WTC11 (cell line): ENCODE data around the gene ACSS3. TPM values are rescaled to one million over a fixed set of nuclear protein-coding genes. Genes with fewer than 3 reads are reported as not detected.

ENCODE experiments used
- ATAC-seq: fragments of 200-7000 bp; cut with Tn5 transposase; 2 replicates; pipeline ENCODE4 v1.10.0; 2021; ENCODE audit warnings: mild to moderate bottlenecking, moderate library complexity
- CTCF ChIA-PET: fragments of 300-600 bp; sonication (Branson Sonifier 250); formaldehyde crosslinking; loops from one replicate; lab custom pipeline; 2021; ENCODE audit warnings: antibody characterized with exemption; lab: Charles Lee
- POLR2A ChIA-PET: fragments of 350-600 bp; sonication (Branson Sonifier 250); formaldehyde crosslinking; loops from one replicate; lab custom pipeline; 2021; ENCODE audit warnings: antibody characterized with exemption; lab: Charles Lee
- DNase-seq: peaks from one replicate; pipeline ENCODE4 v3.0.0; 2021; ENCODE audit warnings: low spot score
- H3K27ac Mint-ChIP-seq: 2 replicates; pipeline ENCODE4 v1.8.0; 2021; ENCODE audit warnings: mixed read lengths
- H3K27me3 Mint-ChIP-seq: 2 replicates; pipeline ENCODE4 v1.8.0; 2021; ENCODE audit warnings: low read depth, mild to moderate bottlenecking, moderate library complexity, mixed read lengths
- H3K36me3 Mint-ChIP-seq: 2 replicates; pipeline ENCODE4 v1.8.0; 2021; ENCODE audit warnings: mixed read lengths
- H3K4me1 Mint-ChIP-seq: 2 replicates; pipeline ENCODE4 v1.8.0; 2022; ENCODE audit warnings: mixed read lengths
- H3K4me3 Mint-ChIP-seq: 2 replicates; pipeline ENCODE4 v1.8.0; 2021; ENCODE audit warnings: mild to moderate bottlenecking, moderate library complexity, mixed read lengths
- H3K9me3 Mint-ChIP-seq: 2 replicates; pipeline ENCODE4 v1.8.0; 2021; ENCODE audit warnings: mixed read lengths
- AFF4 ChIP-seq: sonication (generic); formaldehyde crosslinking; IDR thresholded peaks from 2 replicates; pipeline ENCODE4 v1.8.1; 2023; ENCODE audit warnings: mild to moderate bottlenecking, missing genetic modification reagents, borderline replicate concordance
- ATF6 ChIP-seq: sonication (generic); formaldehyde crosslinking; IDR thresholded peaks from 2 replicates; pipeline ENCODE4 v1.8.1; 2023; ENCODE audit warnings: mild to moderate bottlenecking, missing genetic modification reagents
- CBFB ChIP-seq: sonication (generic); formaldehyde crosslinking; IDR thresholded peaks from 2 replicates; pipeline ENCODE4 v1.8.1; 2022; ENCODE audit warnings: mild to moderate bottlenecking, low read depth, missing genetic modification reagents
- CTCF ChIP-seq: fragments of 200-600 bp; IDR thresholded peaks from 2 replicates; pipeline ENCODE4 v1.8.0; 2022; ENCODE audit warnings: antibody characterized with exemption
- E2F5 ChIP-seq: sonication (generic); formaldehyde crosslinking; IDR thresholded peaks from 2 replicates; pipeline ENCODE4 v1.8.1; 2022; ENCODE audit warnings: mild to moderate bottlenecking, moderate library complexity, missing genetic modification reagents
- MLX ChIP-seq: sonication (generic); formaldehyde crosslinking; IDR thresholded peaks from 2 replicates; pipeline ENCODE4 v1.8.1; 2023; ENCODE audit warnings: mild to moderate bottlenecking, missing genetic modification reagents, moderate library complexity
- MXD4 ChIP-seq: fragments of 250-450 bp; sonication (Bioruptor Pico); IDR thresholded peaks from 2 replicates; pipeline ENCODE4 v1.8.0; 2021; ENCODE audit warnings: mild to moderate bottlenecking, moderate library complexity, borderline replicate concordance
- NR2C2 ChIP-seq: sonication (generic); formaldehyde crosslinking; IDR thresholded peaks from 2 replicates; pipeline ENCODE4 v1.8.0; 2022; ENCODE audit warnings: mild to moderate bottlenecking, missing genetic modification reagents
- OVOL2 ChIP-seq: fragments of 250-450 bp; sonication (Bioruptor Pico); IDR thresholded peaks from 2 replicates; pipeline ENCODE4 v1.9.0; 2021; ENCODE audit warnings: mild to moderate bottlenecking, borderline replicate concordance
- PRDM15 ChIP-seq: sonication (generic); formaldehyde crosslinking; IDR thresholded peaks from 2 replicates; pipeline ENCODE4 v1.8.0; 2022; ENCODE audit warnings: missing genetic modification reagents
- USF1 ChIP-seq: sonication (generic); formaldehyde crosslinking; IDR thresholded peaks from 2 replicates; pipeline ENCODE4 v1.8.0; 2022; ENCODE audit warnings: mild to moderate bottlenecking, missing genetic modification reagents
- USF2 ChIP-seq: sonication (generic); formaldehyde crosslinking; IDR thresholded peaks from 2 replicates; pipeline ENCODE4 v1.8.1; 2023; ENCODE audit warnings: mild to moderate bottlenecking, missing genetic modification reagents, moderate library complexity
- ZMAT4 ChIP-seq: fragments of 250-450 bp; sonication (Bioruptor Pico); IDR thresholded peaks from 2 replicates; pipeline ENCODE4 v1.9.0; 2021; ENCODE audit warnings: mild to moderate bottlenecking
- ZNF232 ChIP-seq: sonication (generic); formaldehyde crosslinking; IDR thresholded peaks from 2 replicates; pipeline ENCODE4 v1.8.0; 2022; ENCODE audit warnings: mild to moderate bottlenecking, missing genetic modification reagents
- ZNF671 ChIP-seq: fragments of 250-450 bp; sonication (Bioruptor Pico); IDR thresholded peaks from 2 replicates; pipeline ENCODE4 v1.8.0; 2021; ENCODE audit warnings: mild to moderate bottlenecking
- total RNA-seq: library from RNA; stranded (reverse); gene quantifications from 3 replicates; pipeline ENCODE4 v1.2.3, GENCODE V29; 2021

The ACSS3 gene
- total RNA-seq, 1 experiment from 2014 or later = 18.6 TPM

- CTCF ChIA-PET = interaction anchor here (0.8 to 1.0 kb wide), 2 partner anchors 51 to 240 kb away, joined by 3 to 4 read pairs; no protein-coding TSS in a partner anchor
- peak; percentile 89 for ATAC-seq
- TF ChIP-seq CBFB (CRISPR knock-in tag) (no peak), ZNF232 (no peak), USF1 (CRISPR knock-in tag) (peak; percentile 14; the same call in 1 of the 2 replicates), PRDM15 (CRISPR knock-in tag) (peak; percentile 96; the same call in 1 of the 2 replicates), USF2 (CRISPR knock-in tag) (peak; percentile 53)
- TF ChIP-seq, all 79 proteins: peak for 3
- no peaks in the 10 kb centered on the region for H3K9me3 Mint-ChIP-seq
- H3K27ac Mint-ChIP-seq = peak overlapping the region; percentile 37; the same call in 1 of the 2 replicates
- POLR2A ChIA-PET = no interaction called here
- no peaks in the 10 kb centered on the region for H3K36me3 Mint-ChIP-seq
- peaks cover 50% of the 10 kb centered on the region for H3K4me1 Mint-ChIP-seq
- no peaks in the 10 kb centered on the region; the same call in 1 of the 2 replicates for H3K27me3 Mint-ChIP-seq
- DNase-seq = peak; percentile 73
- H3K4me3 Mint-ChIP-seq = peak overlapping the region; percentile 82
These were observed 572 bp upstream of the ACSS3 start for GRCh38 chr12:81077329-81077685.

GRCh38 chr12:81078469-81079196 is 754 bp downstream of the ACSS3 start:
- Mint-ChIP-seq H3K4me1 (peaks cover 57% of the 10 kb centered on the region), H3K36me3 (no peaks in the 10 kb centered on the region), H3K27me3 (no peaks in the 10 kb centered on the region; the same call in 1 of the 2 replicates), H3K9me3 (no peaks in the 10 kb centered on the region), H3K27ac (no peak overlapping the region), H3K4me3 (peak overlapping the region; percentile 82)
- ATAC-seq (peak; percentile 5; the same call in 1 of the 2 replicates), DNase-seq (no peak)
- POLR2A ChIA-PET = no interaction called here
- CTCF ChIA-PET = interaction anchor here (0.8 to 1.3 kb wide), 2 partner anchors 50 to 241 kb away, joined by 3 to 4 read pairs; no protein-coding TSS in a partner anchor
- TF ChIP-seq CTCF (no peak), OVOL2 (CRISPR knock-in tag) (no peak), MXD4 (CRISPR knock-in tag) (no peak), ZNF232 (no peak), ZNF671 (CRISPR knock-in tag) (no peak), NR2C2 (no peak), AFF4 (CRISPR knock-in tag) (no peak), ATF6 (CRISPR knock-in tag) (no peak), ZMAT4 (CRISPR knock-in tag) (no peak), E2F5 (no peak), MLX (no peak)
